GM04504 (cell line): ENCODE results near the gene PDYN.
"Not testable (repeated sequence)": the region's sequence is repeated elsewhere in the genome, so short reads cannot be mapped to it uniquely, and the experiment has no call there.

Experiments used
- DNase-seq: peaks from one replicate; pipeline ENCODE4 v3.0.0-alpha.2; 2012; ENCODE audit warnings: low read depth

The PDYN gene

GRCh38 chr20:1993986-1994385 is at the start of gene PDYN:
Gene PDYN, minus strand, starts transcription at chr20:1994058. Its CDS starts 10,974 bp downstream, at chr20:1983084.
- DNase-seq = no peak

- peak; percentile 35 for DNase-seq
Observed at GRCh38 chr20:2042400-2042799, 48.5 kb upstream of the PDYN start.

- no peak for DNase-seq
Observed at GRCh38 chr20:2038161-2038560, 44.3 kb upstream of the PDYN start.

GRCh38 chr20:2037296-2037914 is 43.5 kb upstream of the PDYN start:
- no peak for DNase-seq

- not testable (repeated sequence) for DNase-seq
Observed at GRCh38 chr20:2036357-2036756, 42.5 kb upstream of the PDYN start.

GRCh38 chr20:2032168-2032567 is 38.3 kb upstream of the PDYN start:
- no peak for DNase-seq

GRCh38 chr20:2026514-2026913 is 32.7 kb upstream of the PDYN start:
- no peak for DNase-seq

- no peak for DNase-seq
Observed at GRCh38 chr20:2026004-2026403, 32.1 kb upstream of the PDYN start.

- DNase-seq = no peak
Observed at GRCh38 chr20:2023151-2023550, 29.3 kb upstream of the PDYN start.

- no peak for DNase-seq
Observed at GRCh38 chr20:2022163-2022562, 28.3 kb upstream of the PDYN start.

- DNase-seq = no peak
Observed at GRCh38 chr20:2010533-2010932, 16.7 kb upstream of the PDYN start.

- no peak for DNase-seq
Observed at GRCh38 chr20:2006452-2007361, 12.8 kb upstream of the PDYN start.

- DNase-seq = no peak
Observed at GRCh38 chr20:2005831-2006426, 12.1 kb upstream of the PDYN start.

- DNase-seq = no peak
Observed at GRCh38 chr20:2005359-2005758, 11.5 kb upstream of the PDYN start.

GRCh38 chr20:2004171-2004570 is 10.3 kb upstream of the PDYN start:
- DNase-seq = no peak

- no peak for DNase-seq
Observed at GRCh38 chr20:2002365-2002764, 8.5 kb upstream of the PDYN start.

GRCh38 chr20:2001119-2001518 is 7.3 kb upstream of the PDYN start:
- DNase-seq = no peak

- DNase-seq = no peak
Observed at GRCh38 chr20:2000285-2000684, 6.4 kb upstream of the PDYN start.

- no peak for DNase-seq
Observed at GRCh38 chr20:1998715-1999114, 4.9 kb upstream of the PDYN start.

- DNase-seq = no peak
Observed at GRCh38 chr20:1998193-1998520, 4.3 kb upstream of the PDYN start.

GRCh38 chr20:1997483-1998192 is 3.8 kb upstream of the PDYN start:
- DNase-seq = no peak

GRCh38 chr20:1995531-1996310 is 1.9 kb upstream of the PDYN start:
- no peak for DNase-seq
